HepG2 (cell line): ENCODE data around the gene NUP133. TPM values are rescaled to one million over a fixed set of nuclear protein-coding genes. Genes with fewer than 3 reads are reported as not detected.

Experiments
- ARID2 ChIP-seq: sonication (generic); formaldehyde crosslinking; IDR thresholded peaks from 2 replicates; pipeline ENCODE4 v1.8.1; 2022; ENCODE audit warnings: mild to moderate bottlenecking, missing genetic modification reagents, borderline replicate concordance
- ARNT2 ChIP-seq: sonication (generic); formaldehyde crosslinking; IDR thresholded peaks from 2 replicates; pipeline ENCODE4 v1.8.0; 2022; ENCODE audit warnings: mild to moderate bottlenecking, low read depth, missing genetic modification reagents, moderate library complexity
- ATF7 ChIP-seq, 2 experiments: fragments of 450-650 bp in 1 of 2; sonication (generic) in 1 of 2; formaldehyde crosslinking in 1 of 2; IDR thresholded peaks; 2 replicates each; pipeline versions ENCODE4 v1.4.0 to v1.6.1; 2016 to 2020; ENCODE audit warnings: antibody characterized with exemption in 1 of 2, mild to moderate bottlenecking in 1 of 2, missing genetic modification reagents in 1 of 2
- BHLHE40 ChIP-seq: IDR thresholded peaks from 2 replicates; pipeline ENCODE4 v1.6.1; 2011; ENCODE audit warnings: low read length, improper control_type of control experiment
- GLI4 ChIP-seq: sonication (generic); formaldehyde crosslinking; IDR thresholded peaks from 2 replicates; pipeline ENCODE4 v1.5.1; 2020; ENCODE audit warnings: missing genetic modification reagents, mild to moderate bottlenecking, moderate library complexity, borderline replicate concordance
- KDM2A ChIP-seq: sonication (generic); formaldehyde crosslinking; IDR thresholded peaks from 2 replicates; pipeline ENCODE4 v1.4.0; 2020; ENCODE audit warnings: low read depth, missing genetic modification reagents, borderline replicate concordance
- MYPOP ChIP-seq: sonication (generic); formaldehyde crosslinking; IDR thresholded peaks from 2 replicates; pipeline ENCODE4 v1.8.1; 2023; ENCODE audit warnings: mild to moderate bottlenecking, moderate library complexity, missing genetic modification reagents
- ONECUT2 ChIP-seq: sonication (generic); formaldehyde crosslinking; IDR thresholded peaks from 2 replicates; pipeline ENCODE4 v1.4.0; 2020; ENCODE audit warnings: missing genetic modification reagents
- RFX1 ChIP-seq: fragments of 450-650 bp; IDR thresholded peaks from 2 replicates; pipeline ENCODE4 v1.6.1; 2017
- RFX3 ChIP-seq: IDR thresholded peaks from 2 replicates; pipeline ENCODE4 v1.6.1; 2016; ENCODE audit warnings: missing biosample characterization, missing genetic modification reagents
- THAP7 ChIP-seq: sonication (generic); formaldehyde crosslinking; IDR thresholded peaks from 2 replicates; pipeline ENCODE4 v1.8.1; 2023; ENCODE audit warnings: mild to moderate bottlenecking, missing genetic modification reagents
- XBP1 ChIP-seq: sonication (generic); formaldehyde crosslinking; IDR thresholded peaks from 2 replicates; pipeline ENCODE4 v1.5.0; 2020; ENCODE audit warnings: missing genetic modification reagents
- ZBTB10 ChIP-seq: sonication (generic); formaldehyde crosslinking; IDR thresholded peaks from 2 replicates; pipeline ENCODE4 v1.4.0; 2020; ENCODE audit warnings: missing genetic modification reagents, borderline replicate concordance
- ZFAT ChIP-seq: sonication (generic); formaldehyde crosslinking; conservative IDR thresholded peaks from 2 replicates; pipeline ENCODE4 v1.8.1; 2023; ENCODE audit warnings: missing genetic modification reagents, inconsistent platforms
- ZNF18 ChIP-seq: sonication (generic); formaldehyde crosslinking; IDR thresholded peaks from 2 replicates; pipeline ENCODE4 v1.8.0; 2022; ENCODE audit warnings: mild to moderate bottlenecking, missing genetic modification reagents; ENCODE audit not compliant: insufficient replicate concordance
- ZNF205 ChIP-seq: IDR thresholded peaks from 2 replicates; pipeline ENCODE4 v1.6.1; 2018; ENCODE audit warnings: missing biosample characterization, missing genetic modification reagents
- ZNF335 ChIP-seq: sonication (generic); formaldehyde crosslinking; IDR thresholded peaks from 2 replicates; pipeline ENCODE4 v1.4.0; 2020; ENCODE audit warnings: missing genetic modification reagents
- ZNF546 ChIP-seq: sonication (generic); formaldehyde crosslinking; conservative IDR thresholded peaks from 2 replicates; pipeline ENCODE4 v1.8.1; 2023; ENCODE audit warnings: mild to moderate bottlenecking, missing genetic modification reagents
- ZNF772 ChIP-seq: sonication (generic); formaldehyde crosslinking; IDR thresholded peaks from 2 replicates; pipeline ENCODE4 v1.5.0; 2020; ENCODE audit warnings: mild to moderate bottlenecking, missing genetic modification reagents
- polyA plus RNA-seq, 8 experiments: library from polyadenylated mRNA; depleted of rRNA in 3 of 8; stranded (reverse) in 7 of 8; unstranded in 1 of 8; fragments of >200 nt; fragmentation: Illumina TruSeq in 4 of 8; extraction: Trizol in 4 of 8; gene quantifications; 2 replicates each; pipeline versions ENCODE4 v1.2.1 to v1.2.3, GENCODE V29; 2011 to 2016; ENCODE audit warnings: low read depth in 4 of 8, missing spikeins in 1 of 8, mixed read lengths in 1 of 8; ENCODE audit not compliant: insufficient read depth in 1 of 8
- total RNA-seq, 5 experiments: library from RNA; depleted of rRNA; stranded (reverse); fragments of >200 nt; fragmentation: Illumina TruSeq; extraction: Trizol; gene quantifications; 2 replicates each; pipeline ENCODE4 v1.2.3, GENCODE V29; 2016; ENCODE audit warnings: low read depth in 1 of 5
- TF ChIP-seq, protein P1 (sequence below): IDR thresholded peaks from 2 replicates; pipeline ENCODE4 v1.6.1; 2016; ENCODE audit warnings: missing genetic modification reagents, missing compliant biosample characterization
- TF ChIP-seq, protein P2 (sequence below): sonication (generic); formaldehyde crosslinking; IDR thresholded peaks from 2 replicates; pipeline ENCODE4 v1.5.1; 2020; ENCODE audit warnings: mild to moderate bottlenecking, missing genetic modification reagents, moderate library complexity
- TF ChIP-seq, protein P3 (sequence below): sonication (generic); formaldehyde crosslinking; IDR thresholded peaks from 2 replicates; pipeline ENCODE4 v1.8.0; 2022; ENCODE audit warnings: mild to moderate bottlenecking, missing genetic modification reagents

NUP133 gene
- total and polyA plus RNA-seq, 2 of the 13 experiments (the other 11 are each of a cell fraction or from before 2014, with no cell fraction given) = 17.7 to 45.6 TPM

- TF ChIP-seq ZBTB10 (CRISPR knock-in tag) (no peak), ARNT2 (CRISPR knock-in tag) (no peak), ZNF18 (CRISPR knock-in tag) (no peak), MYPOP (no peak), KDM2A (CRISPR knock-in tag) (peak; percentile 17; the same call in 1 of the 2 replicates), ZNF772 (CRISPR knock-in tag) (no peak), BHLHE40 (peak; percentile 33; the same call in 1 of the 2 replicates), ZFAT (CRISPR knock-in tag) (no peak), ARID2 (CRISPR knock-in tag) (no peak), ZNF335 (CRISPR knock-in tag) (0 out of 2 replicates have a peak, but pooled peaks have one; percentile 17), THAP7 (no peak), ATF7 (IDR thresholded peaks at IDR 0.05) (peak; percentile 68), ATF7 (CRISPR knock-in tag; IDR thresholded peaks at IDR 0.05) (peak; percentile 74), ZNF205 (no peak), ONECUT2 (CRISPR knock-in tag) (no peak), XBP1 (CRISPR knock-in tag) (no peak), GLI4 (CRISPR knock-in tag) (no peak), RFX3 (CRISPR knock-in tag) (no peak), ZNF546 (CRISPR knock-in tag) (no peak), RFX1 (no peak)
- TF ChIP-seq, protein P1, sequence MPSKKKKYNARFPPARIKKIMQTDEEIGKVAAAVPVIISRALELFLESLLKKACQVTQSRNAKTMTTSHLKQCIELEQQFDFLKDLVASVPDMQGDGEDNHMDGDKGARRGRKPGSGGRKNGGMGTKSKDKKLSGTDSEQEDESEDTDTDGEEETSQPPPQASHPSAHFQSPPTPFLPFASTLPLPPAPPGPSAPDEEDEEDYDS (CRISPR knock-in tag) = peak; percentile 56; the same call in 1 of the 2 replicates
- TF ChIP-seq, protein P2, sequence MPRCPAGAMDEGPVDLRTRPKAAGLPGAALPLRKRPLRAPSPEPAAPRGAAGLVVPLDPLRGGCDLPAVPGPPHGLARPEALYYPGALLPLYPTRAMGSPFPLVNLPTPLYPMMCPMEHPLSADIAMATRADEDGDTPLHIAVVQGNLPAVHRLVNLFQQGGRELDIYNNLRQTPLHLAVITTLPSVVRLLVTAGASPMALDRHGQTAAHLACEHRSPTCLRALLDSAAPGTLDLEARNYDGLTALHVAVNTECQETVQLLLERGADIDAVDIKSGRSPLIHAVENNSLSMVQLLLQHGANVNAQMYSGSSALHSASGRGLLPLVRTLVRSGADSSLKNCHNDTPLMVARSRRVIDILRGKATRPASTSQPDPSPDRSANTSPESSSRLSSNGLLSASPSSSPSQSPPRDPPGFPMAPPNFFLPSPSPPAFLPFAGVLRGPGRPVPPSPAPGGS (CRISPR knock-in tag) = no peak
- TF ChIP-seq, protein P3, sequence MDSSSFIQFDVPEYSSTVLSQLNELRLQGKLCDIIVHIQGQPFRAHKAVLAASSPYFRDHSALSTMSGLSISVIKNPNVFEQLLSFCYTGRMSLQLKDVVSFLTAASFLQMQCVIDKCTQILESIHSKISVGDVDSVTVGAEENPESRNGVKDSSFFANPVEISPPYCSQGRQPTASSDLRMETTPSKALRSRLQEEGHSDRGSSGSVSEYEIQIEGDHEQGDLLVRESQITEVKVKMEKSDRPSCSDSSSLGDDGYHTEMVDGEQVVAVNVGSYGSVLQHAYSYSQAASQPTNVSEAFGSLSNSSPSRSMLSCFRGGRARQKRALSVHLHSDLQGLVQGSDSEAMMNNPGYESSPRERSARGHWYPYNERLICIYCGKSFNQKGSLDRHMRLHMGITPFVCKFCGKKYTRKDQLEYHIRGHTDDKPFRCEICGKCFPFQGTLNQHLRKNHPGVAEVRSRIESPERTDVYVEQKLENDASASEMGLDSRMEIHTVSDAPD = no peak
Measured at GRCh38 chr1:229509576-229509975, 1.4 kb upstream of the NUP133 start (continued).
